HG03439 (cell line): ENCODE measurements around the gene PCDH18.
"Not testable (repeated sequence)": the region's sequence is repeated elsewhere in the genome, so short reads cannot be mapped to it uniquely, and the experiment has no call there.

Source experiments
- ATAC-seq: cut with Tn5 transposase; IDR thresholded peaks from one replicate; pipeline ENCODE4 v1.9.1; 2021; ENCODE audit warnings: mild to moderate bottlenecking, moderate library complexity; ENCODE audit not compliant: unreplicated experiment

PCDH18 gene

GRCh38 chr4:137531986-137532868, at the start of gene PCDH18:
Gene PCDH18 (minus strand): TSS chr4:137532494. CDS start chr4:137532088, 406 bp downstream.
- ATAC-seq: peak; percentile 79

GRCh38 chr4:137576446-137576845, 44.2 kb upstream of the PCDH18 start:
- ATAC-seq: no peak

GRCh38 chr4:137572647-137573046, 40.4 kb upstream of the PCDH18 start:
- no peak for ATAC-seq

DNA sequence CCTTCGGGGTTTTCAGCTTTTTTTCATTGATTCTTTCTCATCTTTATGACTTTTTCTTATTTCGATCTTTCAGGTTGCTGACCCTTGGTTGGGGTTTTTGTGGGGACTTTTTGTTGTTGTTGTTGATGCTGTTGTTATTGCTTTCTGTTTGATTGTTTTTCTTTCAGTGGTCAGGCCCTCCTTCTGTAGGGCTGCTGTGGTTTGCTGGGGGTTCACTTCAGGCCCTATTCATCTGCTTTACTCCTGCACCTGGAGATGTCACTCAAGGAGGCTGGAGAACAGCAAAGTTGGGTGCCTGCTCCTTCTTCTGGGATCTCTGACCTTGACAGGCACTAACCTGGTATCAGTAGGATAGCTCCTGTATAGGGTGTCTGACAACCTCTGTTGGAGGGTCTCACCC, 39.9 kb upstream of the PCDH18 start:
- no peak for ATAC-seq

DNA sequence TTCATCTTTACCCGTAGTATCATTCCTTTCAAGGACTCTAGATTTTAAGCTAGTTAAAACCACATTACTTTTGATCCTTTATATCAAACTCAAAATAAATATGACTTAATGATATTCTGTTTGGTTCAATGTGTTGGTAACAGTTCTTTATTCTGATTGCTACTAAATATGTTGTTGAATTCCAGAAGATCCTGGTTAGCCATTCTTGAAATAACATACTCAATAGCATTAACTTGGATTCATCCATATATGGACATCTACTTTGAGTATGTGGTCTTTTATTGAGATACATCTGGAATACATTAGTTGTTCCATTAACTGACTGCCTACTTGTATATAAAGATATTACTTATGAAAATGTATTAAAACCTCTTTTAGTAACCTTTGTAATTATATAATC, 27.5 kb upstream of the PCDH18 start:
- ATAC-seq: no peak

GRCh38 chr4:137558951-137559350, 26.7 kb upstream of the PCDH18 start:
- ATAC-seq: no peak

DNA sequence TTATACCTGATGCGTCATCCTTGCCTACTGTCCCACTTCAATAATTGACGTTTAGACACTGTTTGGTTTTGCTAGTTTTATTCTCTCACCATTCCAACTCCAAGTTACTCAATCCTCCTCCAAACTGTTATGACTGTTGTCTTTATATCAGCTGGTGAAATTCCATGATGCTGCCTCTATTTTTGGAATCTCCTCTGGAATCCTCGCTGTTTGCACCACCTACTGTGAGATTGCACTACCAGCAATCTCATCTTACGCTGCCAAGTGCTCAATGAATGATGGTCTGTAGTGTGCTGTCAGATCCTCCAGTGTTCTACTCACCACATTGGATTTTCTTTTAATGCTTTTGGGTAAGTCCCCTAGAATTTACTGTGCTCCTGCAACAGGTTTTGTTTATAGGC, 13.2 kb upstream of the PCDH18 start:
- ATAC-seq: no peak

GRCh38 chr4:137543648-137544047, 11.4 kb upstream of the PCDH18 start:
- ATAC-seq: no peak

- no peak for ATAC-seq
Measured at GRCh38 chr4:137543198-137543597, 10.9 kb upstream of the PCDH18 start.

- ATAC-seq: no peak
Measured at GRCh38 chr4:137541876-137542646, 9.8 kb upstream of the PCDH18 start.

- no peak for ATAC-seq
Measured at GRCh38 chr4:137541181-137541580, 8.9 kb upstream of the PCDH18 start.

DNA sequence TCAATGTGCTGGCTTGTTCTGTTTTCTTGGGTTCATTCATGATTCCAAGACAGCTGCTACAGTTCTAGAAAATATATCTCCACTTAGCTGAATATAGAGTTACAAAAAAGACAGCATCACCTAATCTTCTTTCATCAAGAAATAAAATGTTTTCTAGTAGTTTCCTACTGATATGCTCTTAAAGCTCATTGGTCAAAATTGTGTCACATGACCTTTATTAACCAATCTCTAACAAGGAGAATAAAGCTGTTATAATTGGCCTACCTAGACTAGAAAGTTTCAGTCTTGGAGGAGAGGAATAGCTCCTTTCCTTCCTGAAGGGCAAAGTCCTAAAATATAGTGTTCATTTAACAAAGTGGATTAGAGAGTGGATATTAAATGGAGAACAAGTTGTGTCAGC, 8.1 kb upstream of the PCDH18 start:
- no peak for ATAC-seq

DNA sequence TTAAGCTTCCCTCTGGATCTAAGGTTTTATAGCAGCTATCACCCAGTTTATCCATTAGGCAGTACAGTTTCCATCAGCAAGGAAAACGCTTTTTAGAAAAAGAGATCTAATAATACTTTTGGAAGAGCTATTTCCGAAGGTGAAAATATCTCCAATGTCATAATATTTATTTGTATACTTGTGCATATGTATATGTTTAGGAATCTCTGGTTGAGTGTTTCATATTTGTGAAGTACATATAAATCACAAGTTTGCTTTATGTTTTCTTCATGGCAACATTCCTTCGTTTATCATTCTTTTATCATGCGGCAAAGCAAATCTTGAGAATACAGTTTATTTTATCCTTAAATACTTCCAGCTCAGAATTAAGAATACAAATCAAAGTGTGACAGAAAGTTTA, 6.2 kb upstream of the PCDH18 start:
- ATAC-seq: no peak

- ATAC-seq: not testable (repeated sequence)
Measured at GRCh38 chr4:137537807-137538206, 5.5 kb upstream of the PCDH18 start.

- no peak for ATAC-seq
Measured at GRCh38 chr4:137536789-137537561, 4.7 kb upstream of the PCDH18 start.

- ATAC-seq: no peak
Measured at GRCh38 chr4:137535718-137536117, 3.4 kb upstream of the PCDH18 start.

GRCh38 chr4:137534516-137534915, 2.2 kb upstream of the PCDH18 start:
- no peak for ATAC-seq

- ATAC-seq: no peak
Measured at GRCh38 chr4:137533855-137534254, 1.6 kb upstream of the PCDH18 start.

- ATAC-seq: peak; percentile 26
Measured at GRCh38 chr4:137532869-137533236, 559 bp upstream of the PCDH18 start.

DNA sequence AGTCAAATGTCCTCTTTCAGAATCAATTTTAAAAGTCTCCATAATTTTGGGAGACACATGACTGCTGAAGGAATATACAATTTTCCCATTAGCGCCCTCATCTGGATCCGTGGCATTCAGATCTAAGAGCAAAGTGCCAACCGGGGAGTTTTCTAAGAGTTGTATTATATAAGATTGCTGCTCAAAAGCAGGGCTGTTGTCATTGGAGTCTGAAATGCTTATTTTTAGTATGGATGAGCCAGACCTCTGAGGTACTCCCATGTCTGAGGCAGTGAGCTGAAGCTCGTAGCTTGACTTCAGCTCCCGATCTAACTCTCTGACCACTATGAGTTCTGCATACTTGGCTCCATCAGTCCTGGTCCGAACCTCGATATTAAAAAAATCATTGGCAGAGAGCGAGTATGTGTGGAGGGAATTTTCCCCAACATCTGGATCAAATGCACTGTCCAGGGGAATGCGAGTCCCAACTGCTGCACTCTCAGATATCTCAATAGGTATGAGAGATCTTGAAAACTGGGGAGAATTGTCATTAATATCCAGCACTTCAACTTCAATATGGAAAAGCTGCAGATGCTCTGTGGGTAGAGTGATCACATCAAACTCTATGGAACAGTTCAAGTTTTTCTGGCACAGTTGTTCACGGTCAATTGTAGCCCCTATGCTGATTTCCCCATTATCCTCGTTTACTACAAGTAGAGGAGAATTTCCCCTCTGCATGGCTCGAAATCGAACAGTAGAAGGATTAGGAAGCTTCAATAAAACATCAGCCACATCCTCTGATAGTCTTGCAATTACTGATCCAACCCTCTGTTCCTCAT, 917 bp downstream of the PCDH18 start:
- ATAC-seq: peak; percentile 4
